ENCODE results near the gene SEZ6L.

The SEZ6L gene

DNA sequence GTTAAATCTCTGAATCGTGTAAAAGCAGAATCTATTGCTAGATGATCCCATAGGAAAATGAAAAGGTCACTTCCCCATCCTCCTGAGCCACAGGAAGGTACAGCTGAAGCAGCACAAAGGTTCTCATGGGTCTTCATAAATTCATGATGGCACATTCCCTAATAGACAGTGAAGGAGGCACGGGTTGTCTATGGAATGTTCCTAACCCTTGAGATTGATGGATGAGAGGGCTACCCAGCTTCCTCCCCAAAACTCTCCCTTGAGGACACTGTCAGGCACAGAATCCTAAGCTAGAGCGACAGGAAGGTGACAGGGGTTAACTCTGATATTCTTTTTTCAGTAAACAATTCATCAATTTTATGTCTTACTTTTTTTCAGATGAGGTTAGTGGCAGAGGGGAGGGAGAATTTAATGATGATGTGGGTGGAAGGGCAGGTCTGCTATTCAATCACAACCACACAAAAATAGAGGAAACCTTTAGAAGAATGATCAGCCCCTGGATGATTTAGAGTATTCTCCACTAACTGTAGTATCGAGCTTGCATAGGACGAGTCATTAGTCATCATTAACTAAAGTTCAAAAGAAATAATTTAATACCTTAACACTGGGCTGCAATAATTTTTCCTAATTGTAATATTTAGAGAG, 33.1 kb downstream of the SEZ6L start:
- Histone ChIP-seq H3K9ac (no peak overlapping the region), H3K27me3 (ENCODE audit: insufficient read depth, low read depth) (no peaks in the 10 kb centered on the region), H3K4me3 (IDR thresholded peaks at IDR 0.05; ENCODE audit: insufficient read depth, low read depth, low read length) (no peak overlapping the region), H3K79me2 (ENCODE audit: insufficient read depth, low read depth) (no peaks in the 10 kb centered on the region), H3K27ac (no peak overlapping the region), H4K20me1 (ENCODE audit: insufficient read depth) (no peaks in the 10 kb centered on the region), H3K4me2 (no peak overlapping the region), H3K4me1 (ENCODE audit: low read depth, poor library complexity, severe bottlenecking) (no peaks in the 10 kb centered on the region), H2AFZ (ENCODE audit: low read depth) (no peak overlapping the region), H3K36me3 (ENCODE audit: insufficient read depth) (no peaks in the 10 kb centered on the region)
- TF ChIP-seq, protein P1, sequence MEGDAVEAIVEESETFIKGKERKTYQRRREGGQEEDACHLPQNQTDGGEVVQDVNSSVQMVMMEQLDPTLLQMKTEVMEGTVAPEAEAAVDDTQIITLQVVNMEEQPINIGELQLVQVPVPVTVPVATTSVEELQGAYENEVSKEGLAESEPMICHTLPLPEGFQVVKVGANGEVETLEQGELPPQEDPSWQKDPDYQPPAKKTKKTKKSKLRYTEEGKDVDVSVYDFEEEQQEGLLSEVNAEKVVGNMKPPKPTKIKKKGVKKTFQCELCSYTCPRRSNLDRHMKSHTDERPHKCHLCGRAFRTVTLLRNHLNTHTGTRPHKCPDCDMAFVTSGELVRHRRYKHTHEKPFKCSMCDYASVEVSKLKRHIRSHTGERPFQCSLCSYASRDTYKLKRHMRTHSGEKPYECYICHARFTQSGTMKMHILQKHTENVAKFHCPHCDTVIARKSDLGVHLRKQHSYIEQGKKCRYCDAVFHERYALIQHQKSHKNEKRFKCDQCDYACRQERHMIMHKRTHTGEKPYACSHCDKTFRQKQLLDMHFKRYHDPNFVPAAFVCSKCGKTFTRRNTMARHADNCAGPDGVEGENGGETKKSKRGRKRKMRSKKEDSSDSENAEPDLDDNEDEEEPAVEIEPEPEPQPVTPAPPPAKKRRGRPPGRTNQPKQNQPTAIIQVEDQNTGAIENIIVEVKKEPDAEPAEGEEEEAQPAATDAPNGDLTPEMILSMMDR (conservative IDR thresholded peaks at IDR 0.05; ENCODE audit: low read depth, low read length), result no peak

DNA sequence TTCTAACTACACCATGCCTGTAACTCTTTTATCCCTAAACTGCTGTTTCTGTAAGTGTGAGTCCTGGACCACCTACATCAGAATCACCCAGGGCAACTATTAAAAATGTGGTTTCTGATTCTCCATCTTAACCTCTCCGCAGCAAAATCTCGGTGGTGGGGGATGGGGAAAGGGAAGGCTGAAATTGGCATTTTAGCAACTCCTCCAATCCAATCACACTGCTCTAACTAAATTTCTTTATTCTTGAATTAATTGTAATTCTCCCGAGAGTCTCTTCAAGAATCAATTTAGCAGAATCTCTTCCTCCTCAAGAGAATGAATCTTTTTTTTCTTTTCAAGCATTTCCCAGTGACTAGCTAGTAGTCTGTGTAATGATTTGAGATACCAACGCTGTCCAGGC, 36.2 kb downstream of the SEZ6L start:
- no peak overlapping the region for H3K4me2 ChIP-seq
- no peak overlapping the region for H3K4me3 ChIP-seq (IDR thresholded peaks at IDR 0.05; ENCODE audit: insufficient read depth, low read depth, low read length)
- no peaks in the 10 kb centered on the region for H4K20me1 ChIP-seq (ENCODE audit: insufficient read depth)
- TF ChIP-seq, protein P1 (conservative IDR thresholded peaks at IDR 0.05; ENCODE audit: low read depth, low read length), result no peak
- H3K36me3 ChIP-seq (ENCODE audit: insufficient read depth), result no peaks in the 10 kb centered on the region
- no peak overlapping the region for H3K9ac ChIP-seq
- no peak overlapping the region for H3K27ac ChIP-seq
- no peak overlapping the region for H2AFZ ChIP-seq (ENCODE audit: low read depth)
- no peaks in the 10 kb centered on the region for H3K27me3 ChIP-seq (ENCODE audit: insufficient read depth, low read depth)
- no peaks in the 10 kb centered on the region for H3K4me1 ChIP-seq (ENCODE audit: low read depth, poor library complexity, severe bottlenecking)
- no peaks in the 10 kb centered on the region for H3K79me2 ChIP-seq (ENCODE audit: insufficient read depth, low read depth)

DNA sequence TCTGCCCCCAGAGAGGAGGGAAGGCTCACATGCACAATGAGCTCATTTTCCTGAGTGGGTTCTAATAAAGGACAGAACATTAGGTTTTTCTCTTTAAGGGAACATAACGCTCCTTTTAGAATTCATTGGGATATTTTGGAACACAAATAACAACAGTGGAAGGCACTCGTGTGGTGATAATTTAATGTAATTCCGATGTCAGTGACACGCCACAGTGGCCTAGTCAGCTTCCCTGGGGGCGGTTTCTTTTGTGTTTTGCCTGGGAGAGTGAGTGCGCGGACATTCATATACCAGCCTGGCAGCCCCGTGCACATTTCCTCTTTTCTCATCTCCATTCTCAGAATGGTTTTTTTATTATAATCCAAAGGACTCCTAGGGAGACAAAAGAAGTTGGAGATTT, 41.1 kb downstream of the SEZ6L start:
- Histone ChIP-seq H3K36me3 (ENCODE audit: insufficient read depth) (no peaks in the 10 kb centered on the region), H3K4me1 (ENCODE audit: low read depth, poor library complexity, severe bottlenecking) (no peaks in the 10 kb centered on the region), H3K27ac (no peak overlapping the region), H3K27me3 (ENCODE audit: insufficient read depth, low read depth) (no peaks in the 10 kb centered on the region), H3K4me3 (IDR thresholded peaks at IDR 0.05; ENCODE audit: insufficient read depth, low read depth, low read length) (no peak overlapping the region), H3K79me2 (ENCODE audit: insufficient read depth, low read depth) (no peaks in the 10 kb centered on the region), H2AFZ (ENCODE audit: low read depth) (no peak overlapping the region), H3K4me2 (no peak overlapping the region), H3K9ac (no peak overlapping the region), H4K20me1 (ENCODE audit: insufficient read depth) (no peaks in the 10 kb centered on the region)
- TF ChIP-seq, protein P1 (conservative IDR thresholded peaks at IDR 0.05; ENCODE audit: low read depth, low read length), result no peak

DNA sequence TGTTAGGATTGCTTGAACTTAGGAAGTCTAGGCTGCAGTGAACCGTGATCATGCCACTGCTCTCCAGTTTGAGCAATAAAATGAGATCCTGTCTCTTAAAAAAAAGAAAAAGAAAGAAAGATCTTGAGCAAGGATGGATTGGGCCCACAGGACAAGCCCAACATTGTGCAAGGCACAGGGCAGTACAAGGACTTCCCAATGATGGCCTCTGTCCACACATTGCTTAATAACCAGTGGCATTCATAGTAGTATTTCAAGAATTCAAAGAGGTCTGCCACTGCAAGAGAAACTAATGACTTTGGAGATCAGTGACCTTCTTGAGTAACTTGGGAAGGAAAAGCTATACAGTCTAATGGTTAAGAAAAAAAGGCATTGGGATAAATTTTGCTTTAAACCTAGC, 44.6 kb downstream of the SEZ6L start:
- Histone ChIP-seq H2AFZ (ENCODE audit: low read depth) (no peak overlapping the region), H4K20me1 (ENCODE audit: insufficient read depth) (no peaks in the 10 kb centered on the region), H3K4me1 (ENCODE audit: low read depth, poor library complexity, severe bottlenecking) (no peaks in the 10 kb centered on the region), H3K36me3 (ENCODE audit: insufficient read depth) (no peaks in the 10 kb centered on the region), H3K4me3 (IDR thresholded peaks at IDR 0.05; ENCODE audit: insufficient read depth, low read depth, low read length) (no peak overlapping the region), H3K4me2 (no peak overlapping the region), H3K79me2 (ENCODE audit: insufficient read depth, low read depth) (no peaks in the 10 kb centered on the region), H3K27me3 (ENCODE audit: insufficient read depth, low read depth) (no peaks in the 10 kb centered on the region), H3K27ac (no peak overlapping the region), H3K9ac (no peak overlapping the region)
- TF ChIP-seq, protein P1 (conservative IDR thresholded peaks at IDR 0.05; ENCODE audit: low read depth, low read length), result no peak

All from KMS-11 (cell line).